CD14-positive monocyte (primary cell): Measurements from ENCODE around the gene PRAMEF4. TPM values are rescaled to one million over a fixed set of nuclear protein-coding genes. Genes with fewer than 3 reads are reported as not detected.
"Not testable (repeated sequence)": the region's sequence is repeated elsewhere in the genome, so short reads cannot be mapped to it uniquely, and the experiment has no call there.

ENCODE experiments used
- DNase-seq, 3 donors: peaks; one replicate each; pipeline ENCODE4 v3.0.0-alpha.2; 2011 to 2022
- H2AFZ ChIP-seq: 2 replicates; pipeline ENCODE4 v1.6.0; 2012; ENCODE audit warnings: mild to moderate bottlenecking, low read depth, low read length, inconsistent platforms; ENCODE audit not compliant: insufficient read depth, poor library complexity, severe bottlenecking
- H3K27ac ChIP-seq, 2 donors: 1 replicate in 1 of 2; 2 replicates in 1 of 2; pipeline ENCODE4 v1.5.1; 2012 to 2013; ENCODE audit warnings: low read length in 2 of 2, control low read depth in 1 of 2, inconsistent platforms in 1 of 2, low read depth in 1 of 2, mild to moderate bottlenecking in 1 of 2
- H3K27me3 ChIP-seq, 2 donors: one replicate each; pipeline versions ENCODE4 v1.6.0 to v1.6.1; 2011 to 2013; ENCODE audit warnings: low read length in 2 of 2; ENCODE audit not compliant: control insufficient read depth in 2 of 2, insufficient read depth in 2 of 2
- H3K36me3 ChIP-seq, 2 donors: replicated peaks in 1 of 2; 1 replicate in 1 of 2; 2 replicates in 1 of 2; pipeline versions ENCODE4 v1.5.1 to v1.6.1; 2012 to 2013; ENCODE audit warnings: low read length in 2 of 2, control low read depth in 1 of 2, inconsistent platforms in 1 of 2, mild to moderate bottlenecking in 1 of 2; ENCODE audit not compliant: insufficient read depth in 2 of 2, control insufficient read depth in 1 of 2
- H3K4me1 ChIP-seq, 2 donors: 1 replicate in 1 of 2; 2 replicates in 1 of 2; pipeline versions ENCODE4 v1.5.1 to v1.6.1; 2012 to 2013; ENCODE audit warnings: low read length in 2 of 2, control low read depth in 1 of 2, inconsistent platforms in 1 of 2, mild to moderate bottlenecking in 1 of 2, moderate library complexity in 1 of 2; ENCODE audit not compliant: insufficient read depth in 2 of 2, control insufficient read depth in 1 of 2
- H3K4me2 ChIP-seq: replicated peaks from 2 replicates; pipeline ENCODE3; 2012; ENCODE audit warnings: low read length, moderate library complexity, mild to moderate bottlenecking; ENCODE audit not compliant: poor library complexity, severe bottlenecking; ENCODE audit errors: extremely low read depth
- H3K4me3 ChIP-seq, 3 experiments: fragments of 200-600 bp in 1 of 3; sonication (generic) in 1 of 3; replicated peaks in 1 of 3; 1 replicate in 2 of 3; 2 replicates in 1 of 3; pipeline ENCODE4 v1.5.1; 2011 to 2013; ENCODE audit warnings: low read length in 3 of 3, mild to moderate bottlenecking in 3 of 3, control low read depth in 2 of 3, low read depth in 2 of 3, inconsistent platforms in 1 of 3, moderate library complexity in 1 of 3
- H3K79me2 ChIP-seq: 2 replicates; pipeline ENCODE4 v1.6.0; 2012; ENCODE audit warnings: mild to moderate bottlenecking, control low read depth, inconsistent platforms, low read length, moderate library complexity; ENCODE audit not compliant: insufficient read depth
- H3K9ac ChIP-seq: 2 replicates; pipeline ENCODE4 v1.6.0; 2017; ENCODE audit warnings: low read length, mild to moderate bottlenecking; ENCODE audit not compliant: insufficient read depth, poor library complexity, severe bottlenecking
- H3K9me3 ChIP-seq, 2 donors: replicated peaks in 1 of 2; 1 replicate in 1 of 2; 2 replicates in 1 of 2; pipeline versions ENCODE4 v1.5.1 to v1.6.1; 2012 to 2013; ENCODE audit warnings: low read length in 2 of 2, control low read depth in 1 of 2; ENCODE audit not compliant: control insufficient read depth in 1 of 2, insufficient read depth in 1 of 2
- H4K20me1 ChIP-seq: 2 replicates; pipeline ENCODE4 v1.6.0; 2012; ENCODE audit warnings: mild to moderate bottlenecking, low read length, control low read depth, moderate library complexity; ENCODE audit not compliant: insufficient read depth
- H3K27ac Mint-ChIP-seq, 7 donors: one replicate each; pipeline ENCODE4 v1.8.0; 2020; ENCODE audit warnings: mild to moderate bottlenecking in 7 of 7, mixed read lengths in 7 of 7, moderate library complexity in 6 of 7, inconsistent platforms in 2 of 7
- H3K27me3 Mint-ChIP-seq, 3 donors: one replicate each; pipeline ENCODE4 v1.8.0; 2021 to 2022; ENCODE audit warnings: low read depth in 3 of 3, mild to moderate bottlenecking in 3 of 3, mixed read lengths in 3 of 3, moderate library complexity in 3 of 3, inconsistent platforms in 1 of 3
- H3K36me3 Mint-ChIP-seq, 2 donors: one replicate each; pipeline ENCODE4 v1.8.0; 2020; ENCODE audit warnings: mixed read lengths in 2 of 2, inconsistent platforms in 1 of 2, mild to moderate bottlenecking in 1 of 2
- H3K4me1 Mint-ChIP-seq: one replicate; pipeline ENCODE4 v1.8.0; 2020; ENCODE audit warnings: mild to moderate bottlenecking, mixed read lengths
- H3K4me3 Mint-ChIP-seq, 2 donors: one replicate each; pipeline ENCODE4 v1.8.0; 2020; ENCODE audit warnings: mild to moderate bottlenecking in 2 of 2, mixed read lengths in 2 of 2, moderate library complexity in 1 of 2
- H3K9me3 Mint-ChIP-seq, 7 donors: one replicate each; pipeline ENCODE4 v1.8.0; 2020 to 2022; ENCODE audit warnings: mixed read lengths in 7 of 7, mild to moderate bottlenecking in 6 of 7, moderate library complexity in 6 of 7, inconsistent platforms in 2 of 7
- WGBS: methylation state at CpG from one replicate; pipeline ENCODE4 v1.1.5; 2013; ENCODE audit warnings: missing lambda C conversion rate; ENCODE audit not compliant: insufficient coverage; 5-methylcytosine and 5-hydroxymethylcytosine counted together
- intact Hi-C, 2 donors: fragments of 100-400 bp; cut with micrococcal nuclease; formaldehyde crosslinking; loops; one replicate each; pipeline versions ENCODE4 v1.15.0 to v1.15.1; 2023
- polyA minus RNA-seq: library from RNA; depleted of rRNA, polyadenylated mRNA; stranded (reverse); fragments of >200 nt; gene quantifications from 2 replicates; pipeline ENCODE4 v1.2.3, GENCODE V29; 2012
- polyA plus RNA-seq, 3 donors: library from polyadenylated mRNA; depleted of rRNA in 1 of 3; unstranded in 2 of 3; stranded (reverse) in 1 of 3; fragments of 300-500 nt in 2 of 3; fragments of >200 nt in 1 of 3; fragmentation: Illumina TruSeq in 2 of 3; gene quantifications; 1 replicate in 2 of 3; 2 replicates in 1 of 3; pipeline ENCODE4 v1.2.3, GENCODE V29; 2012 to 2021
- total RNA-seq, 12 experiments: library from RNA in 1 of 12; stranded (reverse) in 1 of 12; fragments of 120-200 nt in 1 of 12; gene quantifications; one replicate each; pipeline ENCODE4 v1.2.4 and lab custom pipeline; 2013 to 2026; ENCODE audit warnings: mixed read lengths in 6 of 12, inconsistent platforms in 1 of 12

PRAMEF4 gene
- total RNA-seq (2013): not detected
- polyA plus RNA-seq (not detected), polyA minus RNA-seq (not detected in 2 replicates), total RNA-seq (lab: John Stamatoyannopoulos, UW) (0 to 0.35 (median 0) reads per million in 11 experiments)

DNA sequence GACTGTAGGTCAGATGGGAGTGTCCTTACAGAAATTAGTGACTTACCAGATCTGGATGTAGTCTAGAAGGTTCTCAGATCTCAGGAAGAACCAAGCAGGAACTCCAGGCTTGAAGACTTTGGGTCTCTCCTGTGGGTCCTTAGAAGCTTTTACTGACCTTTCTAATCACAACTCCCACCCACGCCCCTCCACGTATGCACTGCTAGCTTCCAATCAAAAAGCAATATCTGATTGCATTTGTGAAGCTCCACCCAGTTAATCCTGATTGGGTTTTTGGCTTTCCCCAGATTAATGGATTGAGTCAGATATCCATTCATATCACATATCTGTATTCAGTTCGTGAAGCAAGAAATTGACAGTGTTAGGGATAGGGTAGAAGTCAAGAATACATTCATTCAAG lies at the start of gene PRAMEF4:
Gene PRAMEF4, minus strand, starts transcription at position 101 of the 400 bp plus-strand sequence. CDS start 2,807 bp downstream, outside the sequence.
- H3K4me1 ChIP-seq, H3K4me1 Mint-ChIP-seq, H3K4me3 ChIP-seq, H3K4me2 ChIP-seq, H3K27me3 Mint-ChIP-seq, intact Hi-C loops, H3K27ac Mint-ChIP-seq, H3K79me2 ChIP-seq, H3K27me3 ChIP-seq, H3K4me3 Mint-ChIP-seq, H4K20me1 ChIP-seq, DNase-seq, H3K9ac ChIP-seq, H3K27ac ChIP-seq, H3K9me3 ChIP-seq, H2AFZ ChIP-seq, H3K36me3 ChIP-seq, H3K36me3 Mint-ChIP-seq, H3K9me3 Mint-ChIP-seq: not testable (repeated sequence)
- no CpG with 5 or more reads among the region's 3 CpGs for WGBS

DNA sequence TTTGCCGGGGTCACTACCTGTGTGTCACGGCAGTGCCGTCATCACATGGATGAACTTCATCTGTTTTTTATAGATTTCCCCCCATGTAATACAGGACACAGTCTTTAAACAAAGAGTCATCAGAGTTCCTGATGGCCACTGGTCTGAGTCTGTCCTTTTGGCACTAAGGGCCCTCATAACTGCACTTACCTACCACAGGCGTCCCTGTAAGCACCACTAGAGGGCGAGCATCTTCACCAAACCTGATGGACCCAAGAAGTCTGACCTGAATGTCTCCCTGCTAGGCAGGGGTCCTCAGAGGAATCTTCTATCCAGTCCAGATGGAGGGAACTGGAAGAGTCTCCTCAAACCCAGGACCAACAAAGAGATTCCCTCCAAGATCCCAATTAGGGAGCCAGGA lies 38.4 kb upstream of the PRAMEF4 start:
- WGBS: no CpG with 5 or more reads among the region's 5 CpGs
- H3K9me3 Mint-ChIP-seq, H3K36me3 ChIP-seq, H3K27me3 Mint-ChIP-seq, H3K4me3 Mint-ChIP-seq, H3K4me2 ChIP-seq, H3K27ac Mint-ChIP-seq, DNase-seq, H3K27ac ChIP-seq, intact Hi-C loops, H3K79me2 ChIP-seq, H3K4me3 ChIP-seq, H3K27me3 ChIP-seq, H3K4me1 Mint-ChIP-seq, H4K20me1 ChIP-seq, H2AFZ ChIP-seq, H3K4me1 ChIP-seq, H3K9ac ChIP-seq, H3K36me3 Mint-ChIP-seq, H3K9me3 ChIP-seq: not testable (repeated sequence)

DNA sequence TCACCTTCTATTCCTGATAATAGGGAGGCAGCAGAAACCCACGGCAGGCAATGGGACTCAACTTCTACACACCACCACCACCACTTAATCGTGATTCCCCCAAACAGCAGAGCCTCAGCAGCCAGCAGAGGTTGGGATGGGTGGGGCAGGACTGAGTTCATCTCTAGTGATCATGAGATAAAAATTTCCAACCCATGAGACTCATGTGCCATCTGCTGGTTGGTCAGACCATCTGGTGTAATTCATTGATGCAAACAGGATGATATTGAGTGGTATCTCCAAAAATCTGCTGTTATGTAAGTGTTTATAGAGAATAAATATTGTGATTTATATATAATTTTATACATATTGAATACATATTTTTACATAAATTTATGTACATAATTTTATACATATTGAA lies 35.7 kb upstream of the PRAMEF4 start:
- not testable (repeated sequence) for H3K4me3 Mint-ChIP-seq

DNA sequence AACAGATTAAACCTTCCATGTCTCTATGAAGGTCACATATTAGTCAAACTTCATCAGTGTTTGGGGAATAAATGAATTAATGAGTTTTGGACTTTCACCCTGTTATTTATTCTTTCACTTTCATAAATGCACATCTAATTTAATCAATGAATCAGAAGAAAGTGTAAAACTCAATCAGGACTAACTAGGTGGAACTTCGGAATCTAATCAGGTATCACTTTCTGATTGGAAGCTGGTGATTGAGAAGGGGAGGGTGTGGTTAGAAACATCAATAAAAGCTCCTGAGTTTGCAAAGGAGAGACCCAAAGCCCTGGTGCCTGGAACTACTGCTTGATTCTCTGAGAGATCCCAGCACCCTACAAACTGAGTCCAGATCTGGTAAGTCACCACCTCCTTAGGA lies 30.3 kb upstream of the PRAMEF4 start, which contains the start of gene PRAMEF7:
Gene PRAMEF7, plus strand, starts transcription at position 301 of the 400 bp plus-strand sequence. CDS start 1,083 bp downstream, outside the sequence.
- H3K36me3 Mint-ChIP-seq, H3K27me3 Mint-ChIP-seq, H3K79me2 ChIP-seq, H3K4me3 Mint-ChIP-seq, H3K4me1 Mint-ChIP-seq, H3K9me3 Mint-ChIP-seq, intact Hi-C loops, H4K20me1 ChIP-seq, H3K36me3 ChIP-seq, DNase-seq, H3K27ac ChIP-seq, H3K4me1 ChIP-seq, H3K4me3 ChIP-seq, H3K27ac Mint-ChIP-seq, H3K9ac ChIP-seq, H3K9me3 ChIP-seq, H3K27me3 ChIP-seq, H3K4me2 ChIP-seq, H2AFZ ChIP-seq: not testable (repeated sequence)
- no CpG with 5 or more reads among the region's 1 CpG for WGBS

More for the DNA sequence above, 35.7 kb upstream of the PRAMEF4 start:
- H3K9me3 Mint-ChIP-seq, H3K36me3 ChIP-seq, H3K79me2 ChIP-seq, intact Hi-C loops, H2AFZ ChIP-seq, H3K9ac ChIP-seq, H4K20me1 ChIP-seq, H3K27me3 ChIP-seq, H3K4me3 ChIP-seq, H3K4me2 ChIP-seq, H3K36me3 Mint-ChIP-seq, H3K27ac Mint-ChIP-seq, DNase-seq, H3K4me1 Mint-ChIP-seq, H3K4me1 ChIP-seq, H3K27ac ChIP-seq, H3K27me3 Mint-ChIP-seq, H3K9me3 ChIP-seq: not testable (repeated sequence)
- no CpG with 5 or more reads among the region's 2 CpGs for WGBS
